ENCODE measurements around the gene RBBP4. TPM values are rescaled to one million over a fixed set of nuclear protein-coding genes. Genes with fewer than 3 reads are reported as not detected.
A peak's percentile ranks its signal among the peaks of the same experiment; 100 is the strongest.

The RBBP4 gene
- total RNA-seq = 100 to 1,000 TPM in 1 of 4 donors, 10 to 100 TPM in 3; 85.4 to 113 (median 93.2) TPM

DNA sequence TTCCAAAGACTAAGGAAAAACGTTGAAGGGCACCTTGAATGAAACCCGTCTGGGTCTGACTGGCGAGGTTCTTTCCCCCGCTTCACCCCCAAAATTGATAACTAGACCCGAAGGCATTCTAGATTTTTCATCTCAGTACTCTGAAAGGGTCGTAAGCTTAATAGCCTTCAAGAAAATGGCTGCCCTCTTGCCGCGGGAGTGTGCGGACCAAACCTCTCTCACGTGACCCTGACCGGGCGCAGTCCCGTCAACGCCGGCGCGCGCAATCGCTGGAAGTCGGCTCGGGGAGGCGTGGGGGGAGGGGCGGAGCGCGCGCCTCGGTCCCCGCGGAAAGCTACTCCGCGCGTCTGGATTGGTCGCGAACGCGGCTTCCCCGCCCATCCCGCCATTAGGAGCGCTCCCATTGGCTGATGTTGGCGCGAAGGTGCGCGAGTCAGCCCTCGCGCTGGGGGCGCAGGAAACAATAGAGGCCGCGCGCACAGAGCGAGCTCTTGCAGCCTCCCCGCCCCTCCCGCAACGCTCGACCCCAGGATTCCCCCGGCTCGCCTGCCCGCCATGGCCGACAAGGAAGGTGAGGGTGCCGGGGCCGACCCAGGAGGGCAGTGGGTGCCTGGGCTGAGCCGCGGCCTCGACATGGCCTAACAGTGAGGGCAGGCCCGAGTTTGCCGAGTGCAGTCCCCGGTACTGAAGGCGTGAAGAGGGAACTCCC, at the start of gene RBBP4:
RBBP4 (plus strand) TSS at position 457 of the 709 bp plus-strand sequence; CDS start at position 556, 99 bp downstream.
- ATAC-seq (ENCODE audit: low FRiP score) (peak; percentile 98), DNase-seq (ENCODE audit: low spot score) (peak; percentile 87)
- TF ChIP-seq, protein P1, sequence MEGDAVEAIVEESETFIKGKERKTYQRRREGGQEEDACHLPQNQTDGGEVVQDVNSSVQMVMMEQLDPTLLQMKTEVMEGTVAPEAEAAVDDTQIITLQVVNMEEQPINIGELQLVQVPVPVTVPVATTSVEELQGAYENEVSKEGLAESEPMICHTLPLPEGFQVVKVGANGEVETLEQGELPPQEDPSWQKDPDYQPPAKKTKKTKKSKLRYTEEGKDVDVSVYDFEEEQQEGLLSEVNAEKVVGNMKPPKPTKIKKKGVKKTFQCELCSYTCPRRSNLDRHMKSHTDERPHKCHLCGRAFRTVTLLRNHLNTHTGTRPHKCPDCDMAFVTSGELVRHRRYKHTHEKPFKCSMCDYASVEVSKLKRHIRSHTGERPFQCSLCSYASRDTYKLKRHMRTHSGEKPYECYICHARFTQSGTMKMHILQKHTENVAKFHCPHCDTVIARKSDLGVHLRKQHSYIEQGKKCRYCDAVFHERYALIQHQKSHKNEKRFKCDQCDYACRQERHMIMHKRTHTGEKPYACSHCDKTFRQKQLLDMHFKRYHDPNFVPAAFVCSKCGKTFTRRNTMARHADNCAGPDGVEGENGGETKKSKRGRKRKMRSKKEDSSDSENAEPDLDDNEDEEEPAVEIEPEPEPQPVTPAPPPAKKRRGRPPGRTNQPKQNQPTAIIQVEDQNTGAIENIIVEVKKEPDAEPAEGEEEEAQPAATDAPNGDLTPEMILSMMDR (IDR thresholded peaks at IDR 0.05) = no peak

DNA sequence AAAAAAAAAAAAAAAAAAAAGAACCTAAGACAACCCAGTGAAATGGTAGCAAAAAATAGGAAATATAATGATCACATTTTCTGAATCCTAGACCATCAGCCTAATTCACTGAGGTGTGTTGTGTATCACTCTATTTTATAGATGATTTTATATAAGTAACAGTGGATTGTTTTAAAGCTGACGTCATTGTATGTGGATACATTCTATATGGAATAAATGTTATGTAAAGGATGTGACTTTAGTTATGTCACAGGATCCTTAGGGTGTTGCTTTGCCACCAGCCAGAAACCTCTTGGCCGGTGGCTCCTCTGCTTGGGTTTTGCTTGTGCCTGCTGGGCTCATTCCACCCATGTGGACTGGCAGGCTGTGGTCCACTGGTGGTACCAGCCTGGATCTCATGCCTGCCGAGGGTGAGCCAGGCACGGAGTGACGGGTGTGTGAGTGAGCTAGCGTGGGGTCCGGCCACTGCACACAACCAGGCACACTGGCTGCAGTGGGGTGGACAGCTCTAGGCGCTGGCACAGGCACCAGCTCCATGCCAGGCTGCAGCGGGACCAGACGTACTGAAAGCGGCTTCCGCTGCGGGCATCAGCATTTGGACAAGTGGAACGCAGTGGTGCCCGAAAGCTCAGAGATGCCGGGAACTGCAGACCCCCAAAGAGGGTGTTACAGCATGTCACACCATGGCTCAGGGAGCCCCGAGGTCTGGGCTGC, 45.1 kb upstream of the RBBP4 start:
- DNase-seq (ENCODE audit: low spot score) (no peak), ATAC-seq (ENCODE audit: low FRiP score) (no peak)
- TF ChIP-seq, protein P1 (IDR thresholded peaks at IDR 0.05) = no peak

DNA sequence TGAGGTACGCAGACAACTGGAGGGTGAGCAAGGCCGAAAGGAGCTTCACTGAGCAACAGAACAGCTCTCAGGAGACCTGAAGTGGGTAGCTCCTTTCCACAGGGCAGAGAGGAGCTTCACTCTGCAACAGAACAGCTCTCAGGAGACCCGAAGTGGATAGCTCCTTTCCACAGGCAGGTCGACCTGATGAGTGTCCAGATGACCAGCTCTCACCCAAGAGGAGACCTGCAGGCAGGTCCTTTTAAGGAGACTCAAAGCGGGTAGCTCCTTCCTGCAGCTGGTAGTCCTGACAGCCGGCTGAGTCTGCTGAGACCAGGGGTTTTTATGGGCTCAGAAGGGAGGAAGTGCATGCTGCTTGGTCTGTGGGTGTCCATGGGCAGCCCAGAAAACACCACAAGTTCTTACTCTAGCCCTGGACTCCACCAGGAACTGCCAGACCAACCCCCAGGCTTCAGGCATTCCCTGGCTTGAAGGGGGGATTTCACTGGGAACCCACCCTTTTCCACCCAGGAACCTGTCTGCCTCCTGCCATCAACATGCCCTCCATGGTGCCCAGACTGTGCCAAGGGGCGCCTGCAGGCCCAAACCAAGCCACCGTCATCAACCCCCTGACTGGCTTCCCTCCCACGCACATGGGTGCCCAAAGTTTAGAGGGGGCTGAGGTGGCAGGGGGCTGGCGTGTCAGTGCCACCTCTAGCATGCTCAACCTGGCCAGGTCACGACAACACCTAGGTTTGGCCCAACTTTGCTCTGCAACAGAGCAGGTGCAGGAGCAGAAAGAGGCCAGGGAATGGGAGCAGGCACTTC, 44.2 kb upstream of the RBBP4 start:
- TF ChIP-seq, protein P1 (IDR thresholded peaks at IDR 0.05) = no peak
- ATAC-seq (ENCODE audit: low FRiP score) (no peak), DNase-seq (ENCODE audit: low spot score) (no peak)

DNA sequence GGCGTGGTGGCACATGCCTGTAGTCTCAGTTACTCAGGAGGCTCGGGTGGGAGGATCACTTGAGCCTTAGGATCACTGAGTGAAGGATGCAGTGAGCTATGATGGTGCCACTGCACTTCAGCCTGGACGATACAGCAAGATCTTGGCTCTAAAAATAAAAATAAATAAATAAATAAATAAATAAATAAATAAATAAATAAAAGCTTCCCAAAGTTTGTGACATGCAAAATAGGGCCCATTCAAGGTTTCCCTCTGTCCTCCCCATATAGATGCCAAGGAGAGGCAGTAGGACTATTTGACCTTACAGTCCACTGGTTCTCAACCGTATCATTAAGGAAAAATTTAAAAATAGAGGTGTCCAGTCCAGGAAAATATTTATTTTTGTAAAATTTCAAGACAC, 41.8 kb upstream of the RBBP4 start:
- TF ChIP-seq, protein P1 (IDR thresholded peaks at IDR 0.05) = no peak
- no peak for DNase-seq (ENCODE audit: low spot score)
- ATAC-seq (ENCODE audit: low FRiP score) = no peak

GRCh38 chr1:32611859-32612188, 39.2 kb upstream of the RBBP4 start:
- TF ChIP-seq, protein P1 (IDR thresholded peaks at IDR 0.05) = no peak
- peak; percentile 78 for ATAC-seq (ENCODE audit: low FRiP score)
- DNase-seq (ENCODE audit: low spot score) = no peak

DNA sequence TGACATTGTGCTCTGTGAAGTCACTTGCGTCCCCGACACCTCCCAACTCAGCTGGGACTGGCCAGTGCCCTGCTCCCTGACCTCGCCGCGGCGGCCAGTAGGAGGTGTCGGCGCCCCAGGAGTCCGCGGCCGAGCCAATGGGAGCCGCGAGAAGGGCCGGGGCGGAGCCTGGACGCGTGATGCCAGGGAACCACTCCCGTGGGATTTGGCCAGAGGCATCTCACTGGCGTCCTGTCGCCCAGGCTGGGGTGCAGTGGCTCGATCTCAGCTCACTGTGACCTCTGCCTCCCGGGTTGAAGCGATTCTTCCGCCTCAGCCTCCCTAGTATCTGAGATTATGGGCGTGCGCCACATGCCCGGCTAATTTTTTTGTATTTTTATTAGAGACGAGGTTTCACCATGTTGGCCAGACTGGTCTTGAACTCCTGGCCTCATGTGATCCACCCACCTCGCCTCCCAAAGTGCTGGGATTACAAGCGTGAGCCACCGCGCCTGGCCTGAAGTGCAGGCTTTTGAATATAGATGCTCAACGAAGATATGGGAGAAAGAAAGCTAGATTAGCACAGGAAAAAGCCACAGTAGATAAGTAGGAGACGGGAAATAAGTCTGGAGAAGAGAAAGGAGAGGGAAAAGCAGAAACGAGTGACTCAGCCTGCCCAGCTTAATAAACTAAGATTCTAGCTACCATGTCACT, 38.7 kb upstream of the RBBP4 start:
- TF ChIP-seq, protein P1 (IDR thresholded peaks at IDR 0.05) = no peak
- peak; percentile 98 for ATAC-seq (ENCODE audit: low FRiP score)

More for the DNA sequence above, 38.7 kb upstream of the RBBP4 start:
- DNase-seq (ENCODE audit: low spot score) = peak; percentile 68
